ENCODE measurements around the gene NDUFS1.
"Not testable (repeated sequence)": the region's sequence is repeated elsewhere in the genome, so short reads cannot be mapped to it uniquely, and the experiment has no call there.

- TF ChIP-seq CTCF (IDR thresholded peaks at IDR 0.05 in 2 of 3, conservative IDR thresholded peaks at IDR 0.05 in 1 of 3; ENCODE audit: control insufficient read depth in 2 of 3, extremely low read depth in 1 of 3, insufficient read depth in 1 of 3, low read depth in 3 of 3, low read length in 3 of 3); BCL3 (IDR thresholded peaks at IDR 0.05; ENCODE audit: borderline replicate concordance, insufficient read depth, low read depth, low read length, poor library complexity, severe bottlenecking); GABPA (IDR thresholded peaks at IDR 0.05; ENCODE audit: low read depth); YY1 (IDR thresholded peaks at IDR 0.05; ENCODE audit: low read depth, low read length); POLR2A (IDR thresholded peaks at IDR 0.05; ENCODE audit: low read depth, low read length); FOS (IDR thresholded peaks at IDR 0.05; ENCODE audit: borderline replicate concordance, extremely low read depth, insufficient read length); SMC3 (IDR thresholded peaks at IDR 0.05; ENCODE audit: borderline replicate concordance, low read length); ASH2L (IDR thresholded peaks at IDR 0.05; ENCODE audit: borderline replicate concordance, low read depth): not testable (repeated sequence)
These were observed 48.1 kb upstream of the NDUFS1 start for GRCh38 chr2:206207316-206207715.

Data from GM12878 (cell line).